ENCODE measurements around the gene FALEC. TPM values are rescaled to one million over a fixed set of nuclear protein-coding genes. Genes with fewer than 3 reads are reported as not detected.
"Not testable (repeated sequence)": the region's sequence is repeated elsewhere in the genome, so short reads cannot be mapped to it uniquely, and the experiment has no call there.

FALEC gene
- total and polyA plus RNA-seq, 8 donors: 0.93 TPM; not detected in 7

- Histone ChIP-seq H3K27me3 (no peaks in the 10 kb centered on the region), H3K27ac (peak overlapping the region; percentile 94 to 100 (median 100)), H3K36me3 (peaks cover 25 to 29% (median 27%) of the 10 kb centered on the region in 4 donors), H3K4me3 (peak overlapping the region; percentile 74 to 99 (median 88)), H3K9me3 (no peaks in the 10 kb centered on the region), H3K4me1 (peaks cover 14 to 35% (median 18%) of the 10 kb centered on the region in 4 donors)
- no peak for TF ChIP-seq EP300 (IDR thresholded peaks at IDR 0.05)
- TF ChIP-seq POLR2A (IDR thresholded peaks at IDR 0.05): no peak
- TF ChIP-seq POLR2AphosphoS5 (IDR thresholded peaks at IDR 0.05): no peak
- TF ChIP-seq, protein P1, sequence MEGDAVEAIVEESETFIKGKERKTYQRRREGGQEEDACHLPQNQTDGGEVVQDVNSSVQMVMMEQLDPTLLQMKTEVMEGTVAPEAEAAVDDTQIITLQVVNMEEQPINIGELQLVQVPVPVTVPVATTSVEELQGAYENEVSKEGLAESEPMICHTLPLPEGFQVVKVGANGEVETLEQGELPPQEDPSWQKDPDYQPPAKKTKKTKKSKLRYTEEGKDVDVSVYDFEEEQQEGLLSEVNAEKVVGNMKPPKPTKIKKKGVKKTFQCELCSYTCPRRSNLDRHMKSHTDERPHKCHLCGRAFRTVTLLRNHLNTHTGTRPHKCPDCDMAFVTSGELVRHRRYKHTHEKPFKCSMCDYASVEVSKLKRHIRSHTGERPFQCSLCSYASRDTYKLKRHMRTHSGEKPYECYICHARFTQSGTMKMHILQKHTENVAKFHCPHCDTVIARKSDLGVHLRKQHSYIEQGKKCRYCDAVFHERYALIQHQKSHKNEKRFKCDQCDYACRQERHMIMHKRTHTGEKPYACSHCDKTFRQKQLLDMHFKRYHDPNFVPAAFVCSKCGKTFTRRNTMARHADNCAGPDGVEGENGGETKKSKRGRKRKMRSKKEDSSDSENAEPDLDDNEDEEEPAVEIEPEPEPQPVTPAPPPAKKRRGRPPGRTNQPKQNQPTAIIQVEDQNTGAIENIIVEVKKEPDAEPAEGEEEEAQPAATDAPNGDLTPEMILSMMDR (IDR thresholded peaks at IDR 0.05): no peak
- 70 to 73% (median 71%) methylated on average over 15 of the region's 15 CpGs for WGBS, 5 donors
- intact Hi-C loops (cut with DNase I; ENCODE audit: low total_unique reads): no loop called here
- no peak for DNase-seq
These were observed 64.5 kb downstream of the FALEC start for GRCh38 chr1:150579945-150580642.

GRCh38 chr1:150580966-150581365, 65.4 kb downstream of the FALEC start:
- H3K4me3 ChIP-seq; intact Hi-C loops (cut with DNase I; ENCODE audit: low total_unique reads); H3K9me3 ChIP-seq; H3K27me3 ChIP-seq; DNase-seq; H3K27ac ChIP-seq: not testable (repeated sequence)
- Histone ChIP-seq H3K4me1 (peaks cover 8 to 27% (median 10%) of the 10 kb centered on the region in 4 donors), H3K36me3 (peaks cover 16 to 20% (median 19%) of the 10 kb centered on the region in 4 donors)
- 89 to 92% (median 90%) methylated on average over 2 to 3 of the region's 3 CpGs for WGBS, 5 donors

GRCh38 chr1:150581437-150581836, 65.9 kb downstream of the FALEC start:
- H3K27ac ChIP-seq; DNase-seq; H3K9me3 ChIP-seq; H3K4me3 ChIP-seq; intact Hi-C loops (cut with DNase I; ENCODE audit: low total_unique reads); H3K27me3 ChIP-seq: not testable (repeated sequence)
- Histone ChIP-seq H3K4me1 (peaks cover 8 to 22% (median 8%) of the 10 kb centered on the region in 4 donors), H3K36me3 (peaks cover 12 to 17% (median 14%) of the 10 kb centered on the region in 4 donors)
- WGBS, 5 donors: 96 to 99% (median 98%) methylated on average over 7 of the region's 7 CpGs

- H3K4me1 ChIP-seq: peaks cover 8 to 22% (median 8%) of the 10 kb centered on the region in 4 donors
- H3K27ac ChIP-seq; DNase-seq; H3K9me3 ChIP-seq; intact Hi-C loops (cut with DNase I; ENCODE audit: low total_unique reads); H3K27me3 ChIP-seq; H3K4me3 ChIP-seq: not testable (repeated sequence)
- 93 to 98% (median 97%) methylated on average over 14 of the region's 14 CpGs for WGBS, 5 donors
- H3K36me3 ChIP-seq: peaks cover 7 to 11% (median 9%) of the 10 kb centered on the region in 4 donors
These were observed 66.4 kb downstream of the FALEC start for GRCh38 chr1:150581962-150582361.

- no peak for DNase-seq
- no peak overlapping the region for H3K4me3 ChIP-seq
- intact Hi-C loops (cut with DNase I; ENCODE audit: low total_unique reads): no loop called here
- H3K27ac ChIP-seq: no peak overlapping the region
- no peaks in the 10 kb centered on the region for H3K9me3 ChIP-seq
- no peak for TF ChIP-seq POLR2A (IDR thresholded peaks at IDR 0.05)
- no peak for TF ChIP-seq POLR2AphosphoS5 (IDR thresholded peaks at IDR 0.05)
- no peak for TF ChIP-seq EP300 (IDR thresholded peaks at IDR 0.05)
- H3K4me1 ChIP-seq: peaks cover 8 to 22% (median 8%) of the 10 kb centered on the region in 4 donors
- WGBS, 5 donors: 75 to 100% (median 93%) methylated on average over 2 of the region's 2 CpGs
- H3K27me3 ChIP-seq: no peaks in the 10 kb centered on the region
- H3K36me3 ChIP-seq: peaks cover 2 to 7% (median 5%) of the 10 kb centered on the region in 4 donors
These were observed 66.8 kb downstream of the FALEC start for GRCh38 chr1:150582371-150582770.

Small RNA genes within 50 kb of the gene (small RNA-seq; reads per million reads assigned to genes)
- gene MIR4257 (0 reads per million in 4 donors), gene RN7SL473P (0 to 0.08 (median 0) reads per million in 4 donors), gene RN7SL600P (0 to 0.10 (median 0) reads per million in 4 donors)

Other genes starting within 250 kb of the FALEC start
- gene APH1A, start 246.7 kb upstream of the FALEC start, total RNA-seq: 100 to 1,000 TPM in 1 of 5 donors, 10 to 100 TPM in 4; 25.8 to 120 (median 49.1) TPM
- gene APH1A, start 246.7 kb upstream of the FALEC start, polyA plus RNA-seq: 10 to 100 TPM; 87.8 to 95.1 (median 89.5) TPM
- gene C1orf54, start 243.0 kb upstream of the FALEC start, total RNA-seq: 10 to 100 TPM in 1 of 5 donors, under 1 TPM in 1, not detected in 3; 0.43 to 40.8 TPM
- 10 to 100 TPM in 1 of 3 donors, 1 to 10 TPM in 2; 7.5 to 17.7 (median 8.7) TPM for gene C1orf54, start 243.0 kb upstream of the FALEC start, polyA plus RNA-seq
- 10 to 100 TPM in 1 of 5 donors, 1 to 10 TPM in 3, not detected in 1; 2.7 to 31.5 (median 2.9) TPM for gene CIART, start 233.2 kb upstream of the FALEC start, total RNA-seq
- 10 to 100 TPM in 1 of 3 donors, 1 to 10 TPM in 2; 4.0 to 12.8 (median 6.3) TPM for gene CIART, start 233.2 kb upstream of the FALEC start, polyA plus RNA-seq
- gene MRPS21, start 221.9 kb upstream of the FALEC start, total RNA-seq: 10 to 100 TPM in 4 of 5 donors, 1 to 10 TPM in 1; 2.0 to 95.1 (median 48.3) TPM
- gene MRPS21, start 221.9 kb upstream of the FALEC start, polyA plus RNA-seq: 100 to 1,000 TPM; 105 to 130 (median 115) TPM
- 10 to 100 TPM; 40.3 to 99.1 (median 75.3) TPM for gene PRPF3, start 194.2 kb upstream of the FALEC start, total RNA-seq
- gene PRPF3, start 194.2 kb upstream of the FALEC start, polyA plus RNA-seq: 10 to 100 TPM; 14.5 to 35.3 (median 25.7) TPM
- gene RPRD2, start 151.6 kb upstream of the FALEC start, total RNA-seq: 10 to 100 TPM in 4 of 5 donors, 1 to 10 TPM in 1; 8.1 to 41.4 (median 20.9) TPM
- 1 to 10 TPM; 4.5 to 5.2 (median 4.6) TPM for gene RPRD2, start 151.6 kb upstream of the FALEC start, polyA plus RNA-seq
- gene TARS2, start 28.3 kb upstream of the FALEC start, total RNA-seq: 10 to 100 TPM in 2 of 5 donors, 1 to 10 TPM in 3; 3.5 to 46.2 (median 5.8) TPM
- gene TARS2, start 28.3 kb upstream of the FALEC start, polyA plus RNA-seq: 10 to 100 TPM in 2 of 3 donors, 1 to 10 TPM in 1; 9.6 to 14.8 (median 12.4) TPM
- gene ECM1, start 7.6 kb upstream of the FALEC start, total RNA-seq: 10 to 100 TPM in 2 of 5 donors, 1 to 10 TPM in 3; 1.7 to 29.3 (median 6.5) TPM
- gene ECM1, start 7.6 kb upstream of the FALEC start, polyA plus RNA-seq: 100 to 1,000 TPM in 1 of 3 donors, 1 to 10 TPM in 2; 3.1 to 345 (median 6.8) TPM
- 10 to 100 TPM in 3 of 5 donors, 1 to 10 TPM in 2; 4.9 to 32.3 (median 11.7) TPM for gene ADAMTSL4, start 33.7 kb downstream of the FALEC start, total RNA-seq
- 10 to 100 TPM in 1 of 3 donors, 1 to 10 TPM in 2; 7.5 to 54.2 (median 8.7) TPM for gene ADAMTSL4, start 33.7 kb downstream of the FALEC start, polyA plus RNA-seq
- 100 to 1,000 TPM in 4 of 5 donors, 10 to 100 TPM in 1; 87.5 to 330 (median 142) TPM for gene MCL1, start 63.9 kb downstream of the FALEC start, total RNA-seq
- gene MCL1, start 63.9 kb downstream of the FALEC start, polyA plus RNA-seq: 100 to 1,000 TPM in 2 of 3 donors, 10 to 100 TPM in 1; 77.7 to 127 (median 115) TPM
- gene ENSA, start 113.9 kb downstream of the FALEC start, total RNA-seq: 100 to 1,000 TPM; 106 to 349 (median 133) TPM
- gene ENSA, start 113.9 kb downstream of the FALEC start, polyA plus RNA-seq: 100 to 1,000 TPM; 119 to 207 (median 150) TPM
- 10 to 100 TPM; 13.4 to 33.4 (median 16.8) TPM for gene GOLPH3L, start 181.4 kb downstream of the FALEC start, total RNA-seq
- gene GOLPH3L, start 181.4 kb downstream of the FALEC start, polyA plus RNA-seq: 10 to 100 TPM; 13.2 to 30.9 (median 18.6) TPM
- 10 to 100 TPM in 1 of 5 donors, under 1 TPM in 1, not detected in 3; 0.55 to 37.1 TPM for gene HORMAD1, start 205.1 kb downstream of the FALEC start, total RNA-seq
- gene HORMAD1, start 205.1 kb downstream of the FALEC start, polyA plus RNA-seq: under 1 TPM in 1 of 3 donors, not detected in 2; 0.13 TPM

Data from stomach (tissue), 9 donors.